GM19351 (cell line): Measurements from ENCODE around the gene TNKS1BP1.

Source experiments
- ATAC-seq: cut with Tn5 transposase; IDR thresholded peaks from one replicate; pipeline ENCODE4 v1.9.1; 2021; ENCODE audit warnings: mild to moderate bottlenecking, moderate library complexity; ENCODE audit not compliant: unreplicated experiment

TNKS1BP1 gene

DNA sequence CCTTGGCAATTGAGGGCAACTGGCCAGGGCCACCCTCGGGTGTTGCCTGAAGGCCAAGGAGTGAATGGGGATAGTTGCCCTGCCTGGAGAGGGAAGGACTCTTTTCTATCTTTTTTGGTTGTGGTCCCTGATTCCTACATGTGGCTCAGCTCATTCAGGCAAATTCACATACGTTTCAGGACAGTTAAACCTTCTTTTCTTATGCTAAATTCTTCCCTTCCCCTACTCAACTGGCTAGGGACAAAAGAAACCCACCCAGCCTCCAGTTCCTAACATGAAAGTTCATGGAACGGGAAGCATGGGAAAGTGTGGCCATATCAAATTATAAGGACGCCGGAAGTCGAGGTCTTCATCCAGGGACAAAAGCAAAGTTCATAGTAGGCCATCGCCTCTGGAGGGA is 61.4 kb downstream of the TNKS1BP1 start:
- ATAC-seq = no peak

DNA sequence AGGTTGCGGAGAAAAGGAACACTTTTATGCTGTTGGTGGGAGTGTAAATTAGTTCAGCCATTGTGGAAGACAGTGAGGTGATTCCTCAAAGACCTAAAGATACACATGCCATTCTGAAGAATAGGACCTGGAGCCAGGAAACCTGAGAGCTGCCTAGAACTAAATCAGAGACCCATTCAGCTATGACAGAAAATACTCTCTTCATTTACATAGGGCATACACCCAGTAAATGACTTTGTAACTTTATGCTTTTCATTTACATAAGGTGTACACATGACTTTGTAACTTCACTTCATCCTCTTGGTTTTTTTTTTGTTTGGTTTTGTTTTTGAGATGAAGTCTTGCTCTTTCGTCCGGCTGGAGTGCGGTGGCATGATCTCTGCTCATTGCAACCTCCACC is 62.6 kb downstream of the TNKS1BP1 start:
- ATAC-seq = no peak

DNA sequence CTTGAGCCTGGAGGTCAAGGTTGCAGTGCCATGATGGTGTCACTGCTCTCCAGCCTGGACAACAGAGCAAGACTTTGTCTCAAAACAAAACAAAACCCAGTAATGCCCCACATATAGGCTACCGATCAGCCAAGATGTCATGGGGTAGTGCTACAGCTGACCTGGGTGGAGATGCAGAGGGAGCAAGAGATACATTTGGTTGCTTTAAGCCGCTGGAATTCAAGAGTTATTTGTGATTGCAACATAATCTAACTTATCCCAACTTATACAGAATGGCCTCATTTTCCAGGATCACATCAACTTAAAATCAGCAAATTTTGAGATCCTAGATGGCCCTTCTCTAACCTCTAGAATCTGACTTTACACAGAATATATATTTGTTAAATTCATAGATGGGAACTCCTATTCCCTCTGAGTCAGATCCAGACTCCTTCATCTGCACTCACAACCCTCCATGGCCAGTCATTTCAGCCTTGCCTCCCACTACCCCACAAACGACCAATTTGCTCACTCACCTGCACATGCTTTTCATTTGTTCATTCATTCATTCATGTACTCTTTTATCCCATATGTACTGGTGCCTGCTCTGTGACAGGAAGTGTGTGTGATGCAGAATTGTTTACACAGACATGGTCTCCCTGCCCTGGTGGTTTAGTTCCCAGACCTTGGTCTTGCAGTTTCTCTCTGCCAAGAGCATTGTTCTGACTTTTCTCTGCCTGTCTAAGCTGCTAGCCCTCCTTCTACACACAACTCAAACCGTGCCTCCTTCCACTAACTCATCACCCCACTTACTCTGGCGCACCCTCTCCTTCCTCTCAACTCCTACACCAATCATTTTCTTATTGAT is 63.6 kb downstream of the TNKS1BP1 start:
- peak; percentile 49 for ATAC-seq

DNA sequence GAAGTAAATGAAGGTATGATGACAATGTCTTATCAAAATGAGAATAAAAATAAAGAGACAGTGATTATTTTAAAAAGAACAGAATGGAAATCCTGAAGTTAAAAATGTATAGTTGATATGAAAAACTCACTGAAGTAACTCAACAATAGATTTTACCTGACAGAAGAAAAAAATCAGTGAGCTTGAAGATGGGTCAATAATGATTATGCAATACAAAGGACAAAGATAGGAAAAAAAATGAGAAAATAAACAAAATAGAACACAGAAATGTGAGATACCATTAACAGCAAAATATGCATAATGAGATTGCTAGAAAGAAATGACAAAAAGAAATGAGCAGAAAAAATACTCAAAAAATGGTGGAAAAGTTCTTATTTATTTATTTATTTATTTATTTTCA is 68.6 kb downstream of the TNKS1BP1 start:
- no peak for ATAC-seq

DNA sequence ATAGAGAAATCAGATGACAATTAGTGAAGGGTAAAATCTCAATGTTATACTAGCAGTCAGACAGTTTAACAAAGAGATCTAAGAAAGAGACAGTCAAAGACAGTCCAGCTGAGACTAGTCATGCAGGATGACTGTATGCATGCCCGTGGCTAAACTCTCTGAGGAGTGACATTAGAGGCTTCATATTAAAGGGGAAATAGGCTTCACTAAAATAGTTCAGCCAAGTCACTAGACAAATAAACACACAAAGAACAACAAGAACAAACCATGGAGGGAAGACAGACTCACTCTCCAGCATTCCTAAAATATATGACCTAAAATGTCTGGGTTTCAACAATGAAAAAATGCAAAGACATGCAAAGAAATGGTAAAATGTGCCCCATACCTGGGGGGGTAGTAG is 69.1 kb downstream of the TNKS1BP1 start:
- ATAC-seq = no peak

DNA sequence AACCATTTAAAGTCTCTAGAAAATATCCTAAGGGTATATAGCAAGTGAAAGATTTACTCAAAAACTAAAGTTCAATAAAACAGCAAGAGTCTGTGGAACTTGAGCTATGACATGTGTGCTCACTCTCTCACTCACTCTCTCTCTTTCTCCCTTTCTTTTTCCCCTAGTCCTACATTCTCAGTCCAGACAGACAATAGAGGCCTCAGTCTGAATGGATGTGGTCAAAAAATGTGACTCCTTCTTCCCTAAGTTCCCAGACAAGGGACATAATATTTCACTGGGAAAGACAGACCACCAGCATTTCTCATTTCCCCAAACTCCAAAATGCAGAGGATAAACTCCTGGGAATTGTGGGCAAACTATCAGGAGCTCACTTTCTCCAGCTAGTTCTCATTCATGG is 70.1 kb downstream of the TNKS1BP1 start:
- ATAC-seq = no peak

DNA sequence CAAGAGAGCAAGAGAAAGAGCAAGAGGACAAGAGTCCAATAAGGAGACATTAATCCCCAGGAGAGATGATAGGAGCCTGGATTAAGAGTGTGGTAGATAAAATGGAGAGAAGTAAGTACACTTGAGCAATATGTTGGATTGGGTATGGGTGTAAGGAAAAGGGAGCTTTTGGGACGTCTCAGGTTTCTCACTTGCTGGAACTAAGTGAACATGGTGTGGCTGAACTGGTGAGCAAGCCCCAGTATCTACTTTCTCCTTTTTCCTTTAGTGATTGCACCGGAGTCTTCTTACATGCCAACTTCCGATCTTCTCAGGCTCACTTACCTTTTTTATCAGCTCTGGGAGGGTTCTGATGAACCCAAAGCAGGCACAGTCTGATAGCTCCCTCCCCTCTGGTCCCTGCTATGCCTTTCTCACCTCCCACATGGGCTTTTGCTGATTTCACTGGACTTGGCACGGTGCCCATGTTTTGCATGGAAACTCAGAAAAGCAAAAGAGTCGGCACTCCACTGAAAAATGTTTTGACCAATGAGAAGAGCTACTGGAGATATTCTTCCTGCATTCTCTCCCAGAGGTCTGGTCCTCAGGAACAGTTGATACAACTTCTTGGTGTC is 73.2 kb downstream of the TNKS1BP1 start:
- no peak for ATAC-seq

DNA sequence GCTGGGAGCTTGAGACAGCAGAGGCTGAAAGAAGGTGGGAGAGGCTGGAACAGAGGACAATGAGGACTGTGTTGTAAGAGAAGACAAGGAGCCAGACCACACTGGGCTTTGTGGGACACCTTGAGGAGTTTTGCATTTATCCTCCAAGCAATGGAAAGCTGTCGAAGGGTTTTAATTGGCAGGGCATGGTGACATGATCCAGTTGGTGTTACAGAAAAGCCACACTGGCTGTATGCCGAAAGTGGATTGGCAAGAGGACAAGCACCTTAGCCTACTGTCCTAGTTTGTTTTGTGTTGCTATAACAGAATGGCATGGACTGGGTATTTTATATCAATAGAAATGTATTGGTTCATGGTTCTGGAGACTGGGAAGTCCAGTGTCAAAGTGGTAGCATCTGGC is 73.7 kb downstream of the TNKS1BP1 start:
- no peak for ATAC-seq
